ENCODE results near the gene SLC39A7. TPM values are rescaled to one million over a fixed set of nuclear protein-coding genes. Genes with fewer than 3 reads are reported as not detected.
A peak's percentile ranks its signal among the peaks of the same experiment; 100 is the strongest.

SLC39A7 gene
- total RNA-seq, 5 donors from 2014 or later (not counting 1 experiment from before 2014, with no cell fraction given): 19.1 to 44.0 (median 41.3) TPM

DNA sequence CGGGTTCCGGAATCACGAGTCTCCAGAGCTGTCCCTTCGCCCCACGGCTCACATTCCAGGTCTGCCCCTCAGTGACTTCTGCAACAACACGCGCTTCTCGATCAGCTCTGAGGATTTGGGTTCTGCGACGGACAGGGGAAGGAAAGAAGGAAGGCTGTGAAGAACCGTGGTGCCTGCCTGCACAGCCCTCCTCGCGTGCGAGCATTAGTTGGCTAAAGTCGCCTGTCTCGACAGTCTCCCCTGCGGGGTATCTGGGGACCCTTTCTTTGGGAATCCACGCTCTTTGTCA is 47.9 kb downstream of the SLC39A7 start:
- DNase-seq (peak in 6 of 35 experiments; percentile 34 to 56 (median 45)), ATAC-seq (replicated peaks in 1 of 4) (peak; percentile 12 to 34 (median 20))
- H3K36me3 Mint-ChIP-seq: peaks cover 5% of the 10 kb centered on the region
- Histone ChIP-seq H3K9me3 (no peaks in the 10 kb centered on the region), H3K36me3 (ENCODE audit: control insufficient read depth in 2 of 2, extremely low read depth in 1 of 2, insufficient read depth in 1 of 2, low read length in 1 of 2) (peaks cover 0 to 16% of the 10 kb centered on the region in 2 donors), H3K27ac (ENCODE audit: low read length) (peak overlapping the region; percentile 95), H3K4me3 (ENCODE audit: control insufficient read depth in 1 of 2, extremely low read depth in 1 of 2, low read length in 1 of 2) (peak overlapping the region; percentile 58 to 83), H3K4me1 (ENCODE audit: control insufficient read depth in 1 of 2, extremely low read depth in 1 of 2, insufficient read depth in 2 of 2, low read length in 2 of 2) (peaks cover 19 to 31% of the 10 kb centered on the region in 2 experiments), H3K27me3 (replicated peaks in 1 of 2; ENCODE audit: control insufficient read depth in 2 of 2, extremely low read depth in 1 of 2, insufficient read depth in 2 of 2, low read length in 1 of 2) (peaks cover 0 to 2% of the 10 kb centered on the region in 2 experiments)
- 0% methylated on average over 18 of the region's 18 CpGs for WGBS (ENCODE audit: insufficient coverage)
- ChIA-PET CTCF (interaction anchor here in 1 of 2 donors (0.6 to 2.3 kb wide), 28 partner anchors 12 to 380 kb away, joined by 3 to 16 read pairs (median 6); partner anchors contain the start of genes HLA-DPA1, HLA-DPB1, HSD17B8 and PFDN6), POLR2A (interaction anchor here (0.6 to 1.1 kb wide), 3 partner anchors 23 to 75 kb away, joined by 3 to 4 read pairs (median 3); no protein-coding TSS in a partner anchor)
- no peaks in the 10 kb centered on the region for H3K27me3 Mint-ChIP-seq
- peak overlapping the region; percentile 98 for H3K27ac Mint-ChIP-seq
- H3K9me3 Mint-ChIP-seq: no peaks in the 10 kb centered on the region
- H3K4me3 Mint-ChIP-seq: peak overlapping the region; percentile 87 to 97 (median 87)
- H3K4me1 Mint-ChIP-seq: peaks cover 38 to 39% (median 39%) of the 10 kb centered on the region in 3 donors

DNA sequence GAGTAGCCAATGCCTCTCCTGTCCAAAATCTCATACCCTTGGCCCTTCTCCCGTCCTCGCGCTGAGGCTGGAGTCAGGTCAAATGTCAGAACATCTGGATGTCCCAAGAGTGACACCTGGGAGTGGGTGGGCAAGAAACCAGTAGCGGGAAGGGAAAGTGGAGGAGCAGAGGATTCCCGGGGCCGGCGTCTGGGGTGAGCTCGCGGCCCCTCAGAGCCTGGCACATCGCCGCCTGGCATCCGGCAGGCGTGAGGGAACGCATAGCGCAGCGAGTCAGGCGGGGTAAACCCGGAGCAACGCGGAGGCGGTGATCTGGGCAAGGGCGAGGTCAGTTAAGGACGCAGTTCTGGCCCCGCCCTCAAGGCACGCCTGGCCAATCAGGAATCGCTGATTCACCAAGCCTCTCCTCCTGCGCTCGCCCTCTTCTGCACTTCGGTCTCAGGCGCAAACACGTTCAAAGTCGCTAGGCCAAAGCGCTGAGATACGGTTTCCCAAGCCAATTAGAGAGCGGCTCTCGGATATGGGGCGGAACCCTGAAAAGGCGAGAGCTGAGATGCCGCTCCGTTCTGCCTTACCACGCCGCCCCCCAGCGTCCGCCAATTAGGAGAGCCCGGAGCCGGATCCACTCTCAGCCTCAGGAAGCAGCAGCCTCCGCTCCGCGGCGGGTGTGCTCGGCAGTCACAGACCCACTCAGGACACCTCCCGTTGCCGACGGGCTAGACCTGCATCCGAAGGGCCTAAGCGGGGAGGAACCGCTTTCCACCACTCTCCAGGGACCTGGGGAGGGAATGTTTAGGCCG is 48.5 kb downstream of the SLC39A7 start:
- DNase-seq: peak; percentile 91 to 99 (median 94)
- peaks cover 5% of the 10 kb centered on the region for H3K36me3 Mint-ChIP-seq
- H3K27ac ChIP-seq (ENCODE audit: low read length): peak overlapping the region; percentile 95
- no peaks in the 10 kb centered on the region for H3K27me3 Mint-ChIP-seq
- 1% methylated on average over 51 of the region's 58 CpGs for WGBS (ENCODE audit: insufficient coverage)
- H3K4me1 Mint-ChIP-seq: peaks cover 38 to 39% (median 39%) of the 10 kb centered on the region in 3 donors
- ATAC-seq (replicated peaks in 1 of 4): peak; percentile 87 to 90 (median 90)
- H3K36me3 ChIP-seq (ENCODE audit: control insufficient read depth in 2 of 2, extremely low read depth in 1 of 2, insufficient read depth in 1 of 2, low read length in 1 of 2): peaks cover 0 to 16% of the 10 kb centered on the region in 2 donors
- POLR2A ChIA-PET: interaction anchor here (0.6 to 1.1 kb wide), 5 partner anchors 22 to 277 kb away, joined by 3 read pairs; no protein-coding TSS in a partner anchor
- no peaks in the 10 kb centered on the region for H3K9me3 Mint-ChIP-seq
- CTCF ChIA-PET: interaction anchor here in 1 of 2 donors (0.6 to 2.3 kb wide), 28 partner anchors 11 to 381 kb away, joined by 3 to 16 read pairs (median 5); partner anchors contain the start of genes HLA-DPB1, HSD17B8, PFDN6 and RGL2
- H3K4me1 ChIP-seq (ENCODE audit: control insufficient read depth in 1 of 2, extremely low read depth in 1 of 2, insufficient read depth in 2 of 2, low read length in 2 of 2): peaks cover 19 to 31% of the 10 kb centered on the region in 2 experiments
- H3K27ac Mint-ChIP-seq: peak overlapping the region; percentile 98
- peak overlapping the region; percentile 87 to 97 (median 87) for H3K4me3 Mint-ChIP-seq
- H3K9me3 ChIP-seq: no peaks in the 10 kb centered on the region
- peak overlapping the region; percentile 58 to 83 for H3K4me3 ChIP-seq (ENCODE audit: control insufficient read depth in 1 of 2, extremely low read depth in 1 of 2, low read length in 1 of 2)
- H3K27me3 ChIP-seq (replicated peaks in 1 of 2; ENCODE audit: control insufficient read depth in 2 of 2, extremely low read depth in 1 of 2, insufficient read depth in 2 of 2, low read length in 1 of 2): peaks cover 0 to 2% of the 10 kb centered on the region in 2 experiments

DNA sequence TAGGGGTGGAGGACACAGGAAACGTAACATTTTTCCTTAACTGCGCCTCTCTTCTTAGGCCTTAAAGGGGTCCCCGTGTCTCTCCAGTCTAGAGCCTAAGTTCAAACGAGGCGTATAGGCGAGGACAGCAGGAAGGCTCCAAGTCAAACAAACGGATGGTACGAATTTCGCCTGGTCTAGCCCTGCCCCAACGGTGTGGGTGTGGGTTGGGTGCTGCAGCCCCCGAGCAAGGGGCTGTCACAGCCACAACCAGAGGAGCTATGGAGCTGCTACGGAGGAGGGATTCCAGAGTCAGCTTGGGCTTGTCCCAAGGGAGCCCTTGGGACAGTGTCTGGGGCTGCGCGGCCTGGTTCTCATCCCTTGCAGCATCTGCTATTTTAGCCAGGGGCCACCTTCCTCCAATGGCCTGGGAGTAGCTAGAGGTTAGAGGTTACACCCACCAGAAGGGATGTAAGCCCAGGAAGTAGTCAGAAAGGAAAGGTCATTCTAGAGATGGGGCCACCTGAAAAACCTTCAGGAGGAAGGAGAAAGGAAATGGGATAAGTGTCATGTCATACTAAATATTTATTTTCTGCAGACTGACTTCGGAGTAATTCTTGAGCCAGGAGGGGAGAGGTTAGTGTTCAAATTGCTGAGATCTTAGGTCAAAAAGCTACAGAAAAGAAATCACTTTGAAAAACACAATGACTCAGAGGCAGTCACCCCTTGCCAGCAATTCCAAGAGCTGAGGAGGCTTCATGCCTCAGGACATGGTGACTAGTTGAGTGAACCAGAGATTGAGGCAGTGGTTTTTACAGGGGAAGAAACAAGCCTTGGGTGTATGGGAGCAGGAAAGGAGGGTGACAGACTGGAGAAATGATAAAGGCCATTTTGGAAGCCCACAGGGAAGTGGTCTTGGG is 49.3 kb downstream of the SLC39A7 start:
- H3K4me3 ChIP-seq (ENCODE audit: control insufficient read depth in 1 of 2, extremely low read depth in 1 of 2, low read length in 1 of 2): peak overlapping the region; percentile 58 to 83

DNA sequence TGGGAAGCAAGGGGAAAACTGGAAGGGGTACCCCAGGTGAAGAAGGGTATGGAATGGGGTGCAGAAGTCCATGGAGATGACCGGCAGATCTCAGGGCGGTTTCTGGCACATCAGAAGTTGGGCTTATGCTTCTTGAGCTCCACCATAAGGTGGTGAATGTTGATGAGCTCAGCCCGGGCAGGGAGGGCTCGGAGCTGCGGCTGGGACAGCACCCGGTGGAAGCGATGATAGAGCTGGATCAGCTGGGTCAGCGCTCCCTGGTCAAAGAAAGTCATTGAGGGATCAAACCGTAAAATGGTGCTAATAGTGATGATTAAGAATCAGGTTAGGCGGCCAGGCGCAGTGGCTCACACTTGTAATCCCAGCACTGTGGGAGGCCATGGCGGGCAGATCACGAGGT is 50.1 kb downstream of the SLC39A7 start:
- peak overlapping the region; percentile 98 for H3K27ac Mint-ChIP-seq
- peaks cover 0 to 2% of the 10 kb centered on the region in 2 experiments for H3K27me3 ChIP-seq (replicated peaks in 1 of 2; ENCODE audit: control insufficient read depth in 2 of 2, extremely low read depth in 1 of 2, insufficient read depth in 2 of 2, low read length in 1 of 2)
- H3K4me3 Mint-ChIP-seq: peak overlapping the region; percentile 87 to 97 (median 87)
- H3K27me3 Mint-ChIP-seq: no peaks in the 10 kb centered on the region
- H3K9me3 Mint-ChIP-seq: no peaks in the 10 kb centered on the region
- no peak for ATAC-seq (replicated peaks in 1 of 4)
- H3K4me1 Mint-ChIP-seq: peaks cover 38 to 39% (median 39%) of the 10 kb centered on the region in 3 donors
- POLR2A ChIA-PET: interaction anchor here in 1 of 2 donors (0.8 kb wide), 1 partner anchor 93 kb away, joined by 3 read pairs; no protein-coding TSS in a partner anchor
- CTCF ChIA-PET: no interaction called here
- H3K4me1 ChIP-seq (ENCODE audit: control insufficient read depth in 1 of 2, extremely low read depth in 1 of 2, insufficient read depth in 2 of 2, low read length in 2 of 2): peaks cover 19 to 31% of the 10 kb centered on the region in 2 experiments
- H3K9me3 ChIP-seq: no peaks in the 10 kb centered on the region
- H3K36me3 ChIP-seq (ENCODE audit: control insufficient read depth in 2 of 2, extremely low read depth in 1 of 2, insufficient read depth in 1 of 2, low read length in 1 of 2): peaks cover 0 to 19% of the 10 kb centered on the region in 2 donors
- no peak overlapping the region for H3K27ac ChIP-seq (ENCODE audit: low read length)
- no peak for DNase-seq
- 100% methylated on average over 2 of the region's 13 CpGs for WGBS (ENCODE audit: insufficient coverage)
- H3K36me3 Mint-ChIP-seq: peaks cover 5% of the 10 kb centered on the region
- H3K4me3 ChIP-seq (ENCODE audit: control insufficient read depth in 1 of 2, extremely low read depth in 1 of 2, low read length in 1 of 2): no peak overlapping the region

More for the DNA sequence above, 49.3 kb downstream of the SLC39A7 start:
- 26% methylated on average over 11 of the region's 15 CpGs for WGBS (ENCODE audit: insufficient coverage)
- H3K27me3 ChIP-seq (replicated peaks in 1 of 2; ENCODE audit: control insufficient read depth in 2 of 2, extremely low read depth in 1 of 2, insufficient read depth in 2 of 2, low read length in 1 of 2): peaks cover 0 to 2% of the 10 kb centered on the region in 2 experiments
- no peak for DNase-seq
- Mint-ChIP-seq H3K9me3 (no peaks in the 10 kb centered on the region), H3K27me3 (no peaks in the 10 kb centered on the region), H3K36me3 (peaks cover 5% of the 10 kb centered on the region), H3K4me3 (peak overlapping the region; percentile 87 to 97 (median 87)), H3K27ac (peak overlapping the region; percentile 98), H3K4me1 (peaks cover 38 to 39% (median 39%) of the 10 kb centered on the region in 3 donors)
- ChIA-PET POLR2A (interaction anchor here in 1 of 2 donors (0.7 to 1.0 kb wide), 3 partner anchors 51 to 278 kb away, joined by 3 read pairs; no protein-coding TSS in a partner anchor), CTCF (interaction anchor here in 1 of 2 donors (1.0 to 2.3 kb wide), 14 partner anchors 14 to 316 kb away, joined by 3 to 16 read pairs (median 8); partner anchors contain the start of genes RGL2, RING1, RPS18 and VPS52)
- H3K9me3 ChIP-seq: no peaks in the 10 kb centered on the region
- H3K27ac ChIP-seq (ENCODE audit: low read length): peak overlapping the region; percentile 95
- H3K4me1 ChIP-seq (ENCODE audit: control insufficient read depth in 1 of 2, extremely low read depth in 1 of 2, insufficient read depth in 2 of 2, low read length in 2 of 2): peaks cover 19 to 31% of the 10 kb centered on the region in 2 experiments
- no peak for ATAC-seq (replicated peaks in 1 of 4)
- H3K36me3 ChIP-seq (ENCODE audit: control insufficient read depth in 2 of 2, extremely low read depth in 1 of 2, insufficient read depth in 1 of 2, low read length in 1 of 2): peaks cover 0 to 16% of the 10 kb centered on the region in 2 donors

DNA sequence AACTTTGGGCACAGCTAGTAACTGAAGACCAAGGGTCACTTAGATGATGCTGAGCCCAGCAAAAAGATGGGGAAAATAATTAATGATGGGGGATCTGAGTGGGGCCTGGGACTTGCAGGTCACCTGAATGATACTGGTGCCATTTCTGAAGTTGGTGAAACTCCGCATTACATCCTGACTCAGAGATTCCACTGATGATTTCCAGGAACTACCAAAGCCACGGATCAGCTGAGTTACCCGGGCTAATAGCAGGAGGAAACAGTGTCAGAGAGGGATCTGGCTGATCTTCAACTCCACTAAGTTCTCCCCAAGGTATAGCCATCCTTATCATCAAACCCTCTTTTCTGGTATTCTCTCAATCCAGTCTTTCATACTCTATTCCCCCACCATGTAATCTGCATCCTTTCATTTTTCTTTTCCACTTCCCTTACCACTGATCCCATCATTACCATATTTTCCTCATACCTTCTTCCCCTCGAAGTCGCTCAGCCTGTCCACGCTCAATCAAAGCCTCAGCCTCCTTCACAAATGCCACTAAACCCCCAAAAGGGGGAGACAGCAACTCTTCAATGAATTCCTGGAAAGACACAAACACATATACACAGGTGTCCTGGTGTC is 50.8 kb downstream of the SLC39A7 start:
- ATAC-seq (replicated peaks in 1 of 4): no peak
- ChIA-PET CTCF (no interaction called here), POLR2A (no interaction called here)
- Mint-ChIP-seq H3K27me3 (no peaks in the 10 kb centered on the region), H3K27ac (peak overlapping the region; percentile 36 to 77), H3K9me3 (no peaks in the 10 kb centered on the region), H3K4me1 (peaks cover 38 to 39% (median 39%) of the 10 kb centered on the region in 3 donors), H3K4me3 (peak overlapping the region in 2 of 3 donors; percentile 3 to 15), H3K36me3 (peaks cover 5% of the 10 kb centered on the region)
- H3K27me3 ChIP-seq (replicated peaks in 1 of 2; ENCODE audit: control insufficient read depth in 2 of 2, extremely low read depth in 1 of 2, insufficient read depth in 2 of 2, low read length in 1 of 2): no peaks in the 10 kb centered on the region
- H3K36me3 ChIP-seq (ENCODE audit: control insufficient read depth in 2 of 2, extremely low read depth in 1 of 2, insufficient read depth in 1 of 2, low read length in 1 of 2): peaks cover 0 to 19% of the 10 kb centered on the region in 2 donors
- 72% methylated on average over 6 of the region's 6 CpGs for WGBS (ENCODE audit: insufficient coverage)
- H3K4me1 ChIP-seq (ENCODE audit: control insufficient read depth in 1 of 2, extremely low read depth in 1 of 2, insufficient read depth in 2 of 2, low read length in 2 of 2): peaks cover 19 to 31% of the 10 kb centered on the region in 2 experiments
- H3K4me3 ChIP-seq (ENCODE audit: control insufficient read depth in 1 of 2, extremely low read depth in 1 of 2, low read length in 1 of 2): no peak overlapping the region
- DNase-seq: no peak
- no peaks in the 10 kb centered on the region for H3K9me3 ChIP-seq
- H3K27ac ChIP-seq (ENCODE audit: low read length): no peak overlapping the region
